Cardiac fibroblast (primary cell): ENCODE results near the gene SPSB1.

Experiments used
- DNase-seq, 2 donors: peaks; one replicate each; pipeline versions ENCODE4 v3.0.0 to v3.0.0-alpha.2; 2010; ENCODE audit warnings: low read depth in 2 of 2
- H3K4me3 ChIP-seq, 2 donors: replicated peaks in 1 of 2; 1 replicate in 1 of 2; 2 replicates in 1 of 2; pipeline ENCODE4 v1.5.1; 2011; ENCODE audit warnings: low read depth in 2 of 2, low read length in 2 of 2, mild to moderate bottlenecking in 2 of 2, moderate library complexity in 1 of 2
- CTCF ChIP-seq: IDR thresholded peaks from one replicate; pipeline ENCODE4 v1.5.1; 2011; ENCODE audit warnings: low read depth, mild to moderate bottlenecking, low read length, inconsistent platforms

Gene SPSB1

DNA sequence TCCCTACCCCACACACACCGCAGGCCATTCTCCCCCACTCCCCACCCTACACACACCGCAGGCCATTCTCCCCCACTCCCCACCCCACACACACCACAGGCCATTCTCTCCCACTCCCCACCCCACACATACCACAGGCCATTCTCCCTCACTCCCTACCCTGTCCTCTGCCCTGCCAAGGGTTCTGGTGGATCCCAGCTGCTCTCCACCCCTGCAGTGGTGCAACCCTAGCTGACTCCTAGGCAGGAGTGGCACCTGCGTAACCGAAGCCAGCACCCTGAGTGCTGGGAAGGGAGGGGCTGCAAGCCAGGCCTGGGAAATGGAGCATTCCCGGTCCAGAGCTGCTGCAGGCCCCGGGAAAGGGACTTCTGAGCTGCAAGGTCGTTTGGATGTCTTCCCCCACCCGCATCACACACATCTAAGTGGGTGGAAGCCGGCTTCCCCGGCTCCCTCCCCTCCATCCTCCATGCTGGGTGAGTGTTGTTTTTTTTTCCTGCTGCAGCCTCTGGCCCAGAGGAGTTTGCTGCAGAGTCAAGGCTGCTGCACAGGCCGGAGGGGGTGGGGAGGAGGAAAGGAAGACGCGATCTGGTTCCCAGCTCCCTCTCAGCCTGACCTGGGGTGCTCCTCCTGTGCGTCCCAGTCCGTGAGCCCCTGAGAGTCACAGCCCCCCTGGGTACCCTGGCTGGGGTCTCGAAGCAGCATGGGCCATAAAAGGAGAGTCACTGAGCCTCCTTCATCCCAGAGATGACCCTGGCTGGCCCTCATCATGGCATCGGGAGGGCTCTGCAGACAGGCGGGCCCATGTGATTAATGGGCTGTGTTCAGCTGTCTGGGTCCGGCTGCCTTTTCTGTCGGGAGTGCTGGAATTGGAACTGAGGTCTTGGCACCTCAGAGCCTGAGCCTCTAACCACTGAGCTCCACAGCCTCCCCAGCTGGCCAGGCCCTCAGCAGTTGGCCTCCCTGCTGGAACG, 42.0 kb upstream of the SPSB1 start:
- no peak for TF ChIP-seq CTCF
- no peak overlapping the region for H3K4me3 ChIP-seq
- DNase-seq: peak in 1 of 2 donors; percentile 51

- no peak for DNase-seq
- no peak overlapping the region for H3K4me3 ChIP-seq
- no peak for TF ChIP-seq CTCF
Observed at GRCh38 chr1:9251501-9251900, 41.2 kb upstream of the SPSB1 start.

DNA sequence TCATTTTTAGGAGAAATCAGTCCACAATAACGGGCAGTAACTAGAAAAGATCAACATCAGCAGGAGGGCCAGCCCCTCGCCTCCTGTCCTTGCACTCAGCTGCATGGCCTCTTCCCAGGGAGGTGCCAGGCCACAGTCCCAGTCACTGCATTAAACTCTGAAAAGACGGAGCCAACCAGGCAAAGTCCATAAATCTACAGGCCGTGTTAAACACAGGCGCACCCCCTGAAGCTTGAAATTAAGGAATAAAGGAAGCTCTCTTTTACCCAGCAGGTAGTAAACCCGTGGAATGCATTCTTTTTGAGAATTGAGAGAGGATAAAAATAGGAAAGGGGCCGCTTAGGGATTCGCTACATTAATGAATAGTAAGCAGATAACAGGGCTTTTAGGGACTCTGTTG, 39.7 kb upstream of the SPSB1 start:
- no peak overlapping the region for H3K4me3 ChIP-seq
- no peak for DNase-seq
- TF ChIP-seq CTCF: no peak

DNA sequence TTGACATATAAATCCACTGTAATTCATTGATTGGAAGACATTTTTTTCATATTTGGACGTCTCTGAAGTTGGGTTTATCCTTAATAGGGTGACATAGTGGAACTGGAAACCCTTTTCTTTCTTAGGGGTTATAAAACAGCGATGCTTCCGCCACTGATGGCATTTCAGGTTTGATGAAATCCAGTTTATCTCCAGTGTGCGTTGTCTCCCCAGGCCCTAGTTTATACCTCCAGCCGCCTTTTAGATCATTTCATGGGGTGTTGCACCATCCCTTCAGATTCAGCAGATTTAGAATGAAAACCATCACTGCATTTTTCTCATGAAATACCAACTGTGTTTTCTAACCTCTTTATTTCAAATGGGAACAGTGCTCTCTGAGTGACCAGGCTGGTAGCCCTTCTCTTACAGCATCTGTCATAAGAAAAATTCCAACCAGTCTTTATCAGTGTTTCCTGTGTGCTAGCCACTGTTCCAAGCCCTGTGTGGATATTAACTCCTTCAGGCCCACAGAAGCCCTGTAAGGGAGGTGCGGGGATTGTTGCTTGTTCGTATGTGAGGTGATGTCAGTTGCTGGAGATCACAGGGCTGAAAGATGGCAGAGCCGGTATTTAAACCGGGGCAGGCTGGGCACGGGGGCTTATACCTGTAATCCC, 39.1 kb upstream of the SPSB1 start:
- H3K4me3 ChIP-seq: no peak overlapping the region
- TF ChIP-seq CTCF: no peak
- peak in 1 of 2 donors; percentile 77 for DNase-seq

- DNase-seq: no peak
- TF ChIP-seq CTCF: no peak
- no peak overlapping the region for H3K4me3 ChIP-seq
Observed at GRCh38 chr1:9256332-9256731, 36.4 kb upstream of the SPSB1 start.

- no peak for DNase-seq
- no peak for TF ChIP-seq CTCF
- no peak overlapping the region for H3K4me3 ChIP-seq
Observed at GRCh38 chr1:9257851-9258250, 34.8 kb upstream of the SPSB1 start.
